WTC11 (cell line): ENCODE data around the gene RSPH10B2. TPM values are rescaled to one million over a fixed set of nuclear protein-coding genes. Genes with fewer than 3 reads are reported as not detected.
A peak's percentile ranks its signal among the peaks of the same experiment; 100 is the strongest.

ENCODE experiments used
- ATAC-seq: fragments of 200-7000 bp; cut with Tn5 transposase; 2 replicates; pipeline ENCODE4 v1.10.0; 2021; ENCODE audit warnings: mild to moderate bottlenecking, moderate library complexity
- CTCF ChIA-PET: fragments of 300-600 bp; sonication (Branson Sonifier 250); formaldehyde crosslinking; loops from one replicate; lab custom pipeline; 2021; ENCODE audit warnings: antibody characterized with exemption; lab: Charles Lee
- POLR2A ChIA-PET: fragments of 350-600 bp; sonication (Branson Sonifier 250); formaldehyde crosslinking; loops from one replicate; lab custom pipeline; 2021; ENCODE audit warnings: antibody characterized with exemption; lab: Charles Lee
- DNase-seq: peaks from one replicate; pipeline ENCODE4 v3.0.0; 2021; ENCODE audit warnings: low spot score
- H3K27ac Mint-ChIP-seq: 2 replicates; pipeline ENCODE4 v1.8.0; 2021; ENCODE audit warnings: mixed read lengths
- H3K27me3 Mint-ChIP-seq: 2 replicates; pipeline ENCODE4 v1.8.0; 2021; ENCODE audit warnings: low read depth, mild to moderate bottlenecking, moderate library complexity, mixed read lengths
- H3K36me3 Mint-ChIP-seq: 2 replicates; pipeline ENCODE4 v1.8.0; 2021; ENCODE audit warnings: mixed read lengths
- H3K4me1 Mint-ChIP-seq: 2 replicates; pipeline ENCODE4 v1.8.0; 2022; ENCODE audit warnings: mixed read lengths
- H3K4me3 Mint-ChIP-seq: 2 replicates; pipeline ENCODE4 v1.8.0; 2021; ENCODE audit warnings: mild to moderate bottlenecking, moderate library complexity, mixed read lengths
- H3K9me3 Mint-ChIP-seq: 2 replicates; pipeline ENCODE4 v1.8.0; 2021; ENCODE audit warnings: mixed read lengths
- CREM ChIP-seq: sonication (generic); formaldehyde crosslinking; IDR thresholded peaks from 2 replicates; pipeline ENCODE4 v1.8.1; 2022; ENCODE audit warnings: mild to moderate bottlenecking, missing genetic modification reagents, moderate library complexity
- E2F1 ChIP-seq: sonication (generic); formaldehyde crosslinking; IDR thresholded peaks from 2 replicates; pipeline ENCODE4 v1.8.0; 2022; ENCODE audit warnings: mild to moderate bottlenecking, missing genetic modification reagents
- ELF4 ChIP-seq: sonication (generic); formaldehyde crosslinking; IDR thresholded peaks from 2 replicates; pipeline ENCODE4 v1.8.1; 2022; ENCODE audit warnings: low read depth, mild to moderate bottlenecking, moderate library complexity, missing genetic modification reagents
- FOXP1 ChIP-seq: sonication (generic); formaldehyde crosslinking; IDR thresholded peaks from 2 replicates; pipeline ENCODE4 v1.8.0; 2022; ENCODE audit warnings: missing genetic modification reagents, mild to moderate bottlenecking, moderate library complexity, borderline replicate concordance
- IRF1 ChIP-seq: sonication (generic); formaldehyde crosslinking; IDR thresholded peaks from 2 replicates; pipeline ENCODE4 v1.8.0; 2023; ENCODE audit warnings: missing genetic modification reagents
- USF1 ChIP-seq: sonication (generic); formaldehyde crosslinking; IDR thresholded peaks from 2 replicates; pipeline ENCODE4 v1.8.0; 2022; ENCODE audit warnings: mild to moderate bottlenecking, missing genetic modification reagents
- ZBTB43 ChIP-seq: sonication (generic); formaldehyde crosslinking; IDR thresholded peaks from 2 replicates; pipeline ENCODE4 v1.8.1; 2023; ENCODE audit warnings: mild to moderate bottlenecking, missing genetic modification reagents
- ZNF416 ChIP-seq: fragments of 250-450 bp; sonication (Bioruptor Pico); IDR thresholded peaks from 2 replicates; pipeline ENCODE4 v1.9.0; 2021; ENCODE audit warnings: mild to moderate bottlenecking, inconsistent platforms
- ZNF423 ChIP-seq: fragments of 250-450 bp; sonication (Bioruptor Pico); IDR thresholded peaks from 2 replicates; pipeline ENCODE4 v2.1.2; 2022; ENCODE audit warnings: mild to moderate bottlenecking, moderate library complexity
- ZNF532 ChIP-seq: fragments of 250-450 bp; sonication (Bioruptor Pico); IDR thresholded peaks from 2 replicates; pipeline ENCODE4 v1.9.0; 2021; ENCODE audit warnings: mild to moderate bottlenecking, borderline replicate concordance
- total RNA-seq: library from RNA; stranded (reverse); gene quantifications from 3 replicates; pipeline ENCODE4 v1.2.3, GENCODE V29; 2021
- TF ChIP-seq, protein P1 (sequence below): fragments of 250-450 bp; sonication (Bioruptor Pico); IDR thresholded peaks from 2 replicates; pipeline ENCODE4 v2.1.2; 2022; ENCODE audit warnings: mild to moderate bottlenecking, moderate library complexity
- TF ChIP-seq, protein P2 (sequence below): sonication (generic); formaldehyde crosslinking; IDR thresholded peaks from 2 replicates; pipeline ENCODE4 v1.8.1; 2023; ENCODE audit warnings: mild to moderate bottlenecking, moderate library complexity, missing genetic modification reagents
- TF ChIP-seq, protein P3 (sequence below): sonication (generic); formaldehyde crosslinking; IDR thresholded peaks from 2 replicates; pipeline ENCODE4 v1.8.1; 2023; ENCODE audit warnings: mild to moderate bottlenecking, missing genetic modification reagents, moderate library complexity

The RSPH10B2 gene
- total RNA-seq, 1 experiment from 2014 or later, result 0.44 TPM

DNA sequence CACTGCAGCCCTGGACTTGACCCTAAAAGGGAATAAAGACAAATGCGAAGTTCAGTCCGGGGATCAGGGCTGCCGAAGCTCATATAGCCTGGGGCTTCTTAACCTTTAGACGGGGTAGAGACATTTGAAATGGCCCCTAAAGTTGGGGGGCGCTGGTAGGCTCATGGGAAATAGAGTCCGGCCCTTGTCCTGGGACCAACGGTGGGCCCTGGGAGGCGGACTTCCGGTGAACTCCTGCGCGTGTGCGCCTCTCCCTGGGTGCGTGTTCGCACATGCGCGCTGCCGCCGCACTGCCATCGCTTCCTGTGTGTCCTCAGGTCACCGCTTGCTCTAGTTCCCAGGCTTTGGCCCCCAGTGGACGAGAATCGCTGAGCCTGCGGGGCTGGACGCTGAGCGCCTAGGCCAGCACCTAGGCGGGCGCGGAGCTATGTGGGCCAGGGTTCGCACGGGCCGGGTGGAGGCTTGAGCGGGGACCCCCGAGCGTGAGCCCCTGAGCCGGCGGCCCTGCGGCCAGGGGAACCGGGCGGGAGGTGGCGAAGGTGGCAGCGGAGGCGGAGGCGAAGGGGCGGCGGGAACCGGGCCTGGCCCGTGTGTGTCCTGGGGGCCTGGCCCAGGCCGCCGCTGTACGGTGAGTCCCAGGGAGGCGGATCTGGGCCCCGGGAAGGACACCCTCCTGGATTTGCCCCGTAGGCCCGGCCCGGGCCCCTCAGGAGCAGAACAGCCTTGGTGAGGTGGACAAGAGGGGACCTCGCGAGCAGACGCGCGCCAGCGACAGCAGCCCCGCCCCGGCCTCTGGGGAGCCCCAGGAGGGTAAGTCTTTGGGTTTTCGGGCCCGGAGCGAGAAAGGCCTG, 24.2 kb upstream of the RSPH10B2 start (continued):
- TF ChIP-seq, protein P1, sequence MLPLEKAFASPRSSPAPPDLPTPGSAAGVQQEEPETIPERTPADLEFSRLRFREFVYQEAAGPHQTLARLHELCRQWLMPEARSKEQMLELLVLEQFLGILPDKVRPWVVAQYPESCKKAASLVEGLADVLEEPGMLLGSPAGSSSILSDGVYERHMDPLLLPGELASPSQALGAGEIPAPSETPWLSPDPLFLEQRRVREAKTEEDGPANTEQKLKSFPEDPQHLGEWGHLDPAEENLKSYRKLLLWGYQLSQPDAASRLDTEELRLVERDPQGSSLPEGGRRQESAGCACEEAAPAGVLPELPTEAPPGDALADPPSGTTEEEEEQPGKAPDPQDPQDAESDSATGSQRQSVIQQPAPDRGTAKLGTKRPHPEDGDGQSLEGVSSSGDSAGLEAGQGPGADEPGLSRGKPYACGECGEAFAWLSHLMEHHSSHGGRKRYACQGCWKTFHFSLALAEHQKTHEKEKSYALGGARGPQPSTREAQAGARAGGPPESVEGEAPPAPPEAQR (CRISPR knock-in tag), result no peak
- TF ChIP-seq FOXP1 (peak; percentile 82), USF1 (CRISPR knock-in tag) (0 out of 2 replicates have a peak, but pooled peaks have one; percentile 24), ZBTB43 (CRISPR knock-in tag) (peak; percentile 78; the same call in 1 of the 2 replicates)
- TF ChIP-seq, protein P2, sequence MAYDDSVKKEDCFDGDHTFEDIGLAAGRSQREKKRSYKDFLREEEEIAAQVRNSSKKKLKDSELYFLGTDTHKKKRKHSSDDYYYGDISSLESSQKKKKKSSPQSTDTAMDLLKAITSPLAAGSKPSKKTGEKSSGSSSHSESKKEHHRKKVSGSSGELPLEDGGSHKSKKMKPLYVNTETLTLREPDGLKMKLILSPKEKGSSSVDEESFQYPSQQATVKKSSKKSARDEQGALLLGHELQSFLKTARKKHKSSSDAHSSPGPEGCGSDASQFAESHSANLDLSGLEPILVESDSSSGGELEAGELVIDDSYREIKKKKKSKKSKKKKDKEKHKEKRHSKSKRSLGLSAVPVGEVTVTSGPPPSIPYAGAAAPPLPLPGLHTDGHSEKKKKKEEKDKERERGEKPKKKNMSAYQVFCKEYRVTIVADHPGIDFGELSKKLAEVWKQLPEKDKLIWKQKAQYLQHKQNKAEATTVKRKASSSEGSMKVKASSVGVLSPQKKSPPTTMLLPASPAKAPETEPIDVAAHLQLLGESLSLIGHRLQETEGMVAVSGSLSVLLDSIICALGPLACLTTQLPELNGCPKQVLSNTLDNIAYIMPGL (CRISPR knock-in tag), result peak; percentile 74; the same call in 1 of the 2 replicates
- TF ChIP-seq, protein P3, sequence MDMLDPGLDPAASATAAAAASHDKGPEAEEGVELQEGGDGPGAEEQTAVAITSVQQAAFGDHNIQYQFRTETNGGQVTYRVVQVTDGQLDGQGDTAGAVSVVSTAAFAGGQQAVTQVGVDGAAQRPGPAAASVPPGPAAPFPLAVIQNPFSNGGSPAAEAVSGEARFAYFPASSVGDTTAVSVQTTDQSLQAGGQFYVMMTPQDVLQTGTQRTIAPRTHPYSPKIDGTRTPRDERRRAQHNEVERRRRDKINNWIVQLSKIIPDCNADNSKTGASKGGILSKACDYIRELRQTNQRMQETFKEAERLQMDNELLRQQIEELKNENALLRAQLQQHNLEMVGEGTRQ (CRISPR knock-in tag), result no peak

DNA sequence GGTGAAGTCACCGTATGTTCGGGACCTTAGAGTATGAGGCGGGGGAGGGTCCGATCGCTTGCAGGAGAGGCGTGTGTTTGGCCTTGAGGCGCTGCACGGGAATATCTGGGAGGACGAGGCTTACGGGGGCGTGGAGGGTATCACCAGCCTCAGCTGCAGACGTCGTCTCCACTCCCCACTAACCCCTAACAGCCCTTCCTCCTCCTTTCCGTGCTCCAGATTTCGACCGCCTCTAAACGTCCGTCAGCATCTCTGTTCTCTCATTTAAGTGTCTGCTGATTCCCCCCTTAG, 23.6 kb upstream of the RSPH10B2 start:
- Mint-ChIP-seq H3K9me3 (no peaks in the 10 kb centered on the region), H3K27me3 (no peaks in the 10 kb centered on the region; the same call in none of the 2 replicates), H3K4me3 (peak overlapping the region; percentile 92), H3K27ac (no peak overlapping the region), H3K4me1 (peaks cover 9% of the 10 kb centered on the region), H3K36me3 (peaks cover 29% of the 10 kb centered on the region)
- ChIA-PET POLR2A (no interaction called here), CTCF (no interaction called here)
- ATAC-seq (no peak), DNase-seq (no peak)
- TF ChIP-seq ZBTB43 (CRISPR knock-in tag) (no peak), ELF4 (CRISPR knock-in tag) (no peak), CREM (CRISPR knock-in tag) (no peak), ZNF416 (CRISPR knock-in tag) (no peak), E2F1 (CRISPR knock-in tag) (no peak), FOXP1 (no peak), ZNF532 (CRISPR knock-in tag) (no peak), ZNF423 (CRISPR knock-in tag) (no peak), IRF1 (CRISPR knock-in tag) (no peak)
- TF ChIP-seq, protein P3 (CRISPR knock-in tag), result no peak
- TF ChIP-seq, protein P2 (CRISPR knock-in tag), result no peak
- TF ChIP-seq, protein P1 (CRISPR knock-in tag), result no peak
